HG03045 (cell line): ENCODE data around the gene ZNF804A.

Experiments used
- ATAC-seq: cut with Tn5 transposase; IDR thresholded peaks from one replicate; pipeline ENCODE4 v1.9.1; 2021; ENCODE audit warnings: mild to moderate bottlenecking, moderate library complexity; ENCODE audit not compliant: unreplicated experiment

Gene ZNF804A

DNA sequence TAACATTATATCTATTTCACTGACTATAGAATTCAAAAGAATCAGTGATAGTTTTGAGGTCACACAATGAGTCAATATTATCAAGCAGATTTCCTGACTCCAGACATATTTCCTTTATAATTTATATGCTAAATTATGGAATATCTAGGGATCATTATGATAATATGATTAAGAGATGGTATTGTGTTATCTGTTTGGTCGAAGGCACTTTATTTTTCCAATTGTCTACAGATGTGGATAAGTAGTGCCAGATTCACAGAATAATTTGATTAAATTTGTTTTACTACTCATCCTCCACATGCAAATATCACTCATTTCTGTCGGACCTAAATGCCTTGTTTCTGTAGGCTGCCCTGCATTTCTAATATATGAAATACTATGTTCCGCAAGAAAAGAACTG is 4.4 kb downstream of the ZNF804A start:
- ATAC-seq: no peak

DNA sequence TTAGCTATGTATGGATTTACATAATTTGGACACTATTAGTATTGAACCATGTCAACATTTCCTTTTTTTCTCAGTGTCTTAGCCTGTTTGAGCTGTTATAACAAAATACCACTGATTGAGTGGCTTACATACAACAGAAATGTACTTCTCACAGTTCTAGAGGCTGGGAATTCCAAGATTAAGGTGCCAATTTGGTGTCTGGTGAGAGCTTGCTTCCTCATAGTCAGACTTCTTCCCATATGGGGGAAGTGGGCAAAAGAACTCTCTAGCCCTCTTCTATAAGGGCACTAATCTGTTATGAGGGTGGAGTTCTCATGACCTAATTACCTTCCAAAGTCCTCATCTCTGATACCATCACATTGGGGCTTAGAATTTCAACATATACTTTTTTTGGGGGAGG is 12.6 kb downstream of the ZNF804A start:
- no peak for ATAC-seq

DNA sequence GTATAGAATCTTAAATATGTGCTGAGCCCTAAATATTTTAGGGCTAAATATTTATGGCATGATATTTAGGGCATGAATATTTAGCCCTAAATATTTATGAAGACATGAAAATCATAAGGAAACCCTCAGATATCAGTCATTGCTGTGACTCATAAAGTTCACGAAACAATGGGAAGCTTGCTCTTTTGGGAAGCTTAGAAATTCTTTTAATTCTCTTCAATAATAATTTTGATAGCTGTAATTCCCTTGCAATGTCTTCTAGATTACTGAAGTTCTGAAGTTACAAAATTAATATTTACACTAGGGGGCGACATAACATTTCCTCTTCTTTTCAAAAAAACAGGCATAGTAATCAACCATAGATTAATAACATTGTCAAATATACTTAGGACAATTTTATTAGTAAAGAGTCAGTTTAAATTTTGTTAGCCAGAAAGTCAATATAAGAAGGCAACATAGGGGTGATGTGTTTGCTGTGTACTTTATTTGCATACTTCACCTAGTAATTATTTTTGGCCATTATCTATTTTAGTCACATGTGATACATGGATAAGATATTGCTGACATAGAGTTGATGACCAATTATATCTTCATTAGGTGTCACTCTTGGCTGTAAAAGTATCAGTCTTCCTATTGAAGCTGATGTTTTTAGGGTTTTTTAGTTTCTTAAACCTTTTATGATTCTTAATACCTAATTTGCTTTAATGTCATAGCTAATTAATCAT is 13.2 kb downstream of the ZNF804A start:
- no peak for ATAC-seq

DNA sequence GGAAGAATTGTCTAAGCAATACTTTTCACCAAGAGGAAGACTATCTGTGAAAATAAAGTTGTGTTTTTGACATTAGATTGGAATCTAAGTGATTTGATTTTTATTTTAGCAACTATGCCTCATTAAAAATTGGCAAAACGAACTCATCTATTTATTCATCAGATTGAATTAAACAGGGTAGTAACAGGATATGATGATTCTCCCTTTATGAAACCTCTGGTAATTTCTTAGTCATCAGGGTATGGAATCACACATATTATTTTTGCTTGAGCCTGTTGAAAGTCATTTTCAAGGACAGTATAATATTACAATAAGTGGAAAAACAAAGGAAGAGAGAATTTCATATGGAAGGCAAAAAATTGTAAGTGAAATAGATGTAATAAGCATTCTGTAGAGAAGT is 22.0 kb downstream of the ZNF804A start:
- no peak for ATAC-seq

DNA sequence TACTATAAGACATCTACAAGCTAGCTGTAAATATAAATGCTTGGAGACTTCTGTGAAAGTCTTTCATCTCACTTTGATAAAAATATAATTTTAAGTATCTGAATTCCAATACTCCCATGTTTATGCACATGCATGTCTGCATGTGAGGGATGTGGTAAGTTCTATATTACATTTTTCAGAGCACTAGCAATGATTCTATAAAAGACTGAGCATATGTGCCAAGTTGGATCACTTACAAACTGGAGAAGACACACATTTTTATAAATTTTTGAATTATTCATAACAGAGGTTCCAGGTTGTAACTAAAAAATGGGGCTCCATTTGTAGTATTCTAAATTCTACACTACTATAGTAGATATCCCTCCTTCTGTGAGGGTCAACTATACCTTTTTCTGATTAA is 26.0 kb downstream of the ZNF804A start:
- ATAC-seq: no peak

DNA sequence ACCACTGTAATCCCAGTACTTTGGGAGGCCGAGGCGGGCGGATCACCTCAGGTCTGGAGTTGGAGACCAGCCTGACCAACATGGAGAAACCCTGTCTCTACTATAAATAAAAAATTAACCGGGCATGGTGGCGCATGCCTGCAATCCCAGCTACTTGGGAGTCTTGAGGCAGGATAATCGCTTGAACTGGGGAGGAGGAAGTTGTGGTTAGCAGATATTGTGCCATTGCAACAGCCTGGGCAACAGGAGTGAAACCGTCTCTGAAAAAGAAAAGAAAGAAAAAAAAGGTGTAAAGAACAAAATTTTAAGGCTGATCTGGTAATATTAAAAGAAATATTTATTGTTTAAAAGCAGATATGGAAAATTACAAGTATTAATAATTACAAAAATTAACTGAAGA is 29.7 kb downstream of the ZNF804A start:
- no peak for ATAC-seq

DNA sequence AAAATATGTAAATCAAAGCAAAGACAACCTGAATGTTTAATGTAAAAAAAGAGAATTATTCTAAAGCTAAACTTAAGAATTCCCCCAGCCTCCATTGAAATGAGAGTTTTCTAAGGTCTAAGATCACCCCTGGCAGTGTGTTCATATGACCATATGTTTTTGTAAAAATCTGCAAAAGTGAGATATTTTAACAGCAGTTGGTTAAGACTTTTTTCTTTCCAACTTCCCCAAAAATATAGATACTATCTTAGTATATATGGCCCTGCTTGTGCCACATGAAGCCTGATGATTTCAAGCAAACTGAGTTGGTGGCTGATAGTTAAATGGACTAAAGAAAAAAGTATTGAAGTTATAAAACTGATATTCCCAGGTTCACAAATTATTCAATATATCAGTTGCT is 35.4 kb downstream of the ZNF804A start:
- no peak for ATAC-seq

DNA sequence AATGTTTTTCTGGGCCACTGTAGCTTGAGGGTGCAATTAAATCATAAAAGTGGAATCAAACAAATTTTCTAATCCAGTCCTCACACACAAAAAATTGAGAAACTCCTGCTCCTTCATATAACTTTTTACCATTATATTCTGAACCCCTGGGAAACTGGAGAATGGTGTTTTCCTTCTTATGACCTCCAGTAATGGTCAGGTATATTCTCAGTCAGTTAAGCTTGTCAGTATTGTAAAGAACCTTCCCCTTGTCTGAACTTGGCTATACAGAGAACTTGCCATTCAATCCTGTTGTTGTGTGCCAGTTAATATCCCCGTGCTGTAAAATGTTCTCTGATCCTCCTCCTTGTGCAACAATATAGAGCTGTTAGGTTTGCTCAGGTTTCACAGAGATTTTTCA is 39.5 kb downstream of the ZNF804A start:
- ATAC-seq: no peak

DNA sequence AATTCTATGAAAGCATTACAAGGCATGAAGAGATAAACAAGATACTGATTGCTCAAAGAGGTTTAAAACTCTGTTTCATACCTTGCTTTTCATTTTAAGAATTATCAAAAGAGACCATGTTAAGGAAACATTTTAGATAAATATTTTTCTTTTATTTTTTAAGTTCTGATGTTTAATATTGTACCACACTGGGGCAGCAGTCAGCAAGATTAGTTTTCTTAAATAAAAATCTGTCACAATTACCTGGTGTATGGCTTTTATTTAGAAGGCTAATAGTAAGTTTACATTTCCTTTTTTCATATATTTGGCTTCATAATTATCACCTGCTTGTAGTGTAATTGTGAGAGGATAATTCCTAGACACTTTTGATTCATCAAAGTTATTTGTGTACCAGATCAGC is 46.4 kb downstream of the ZNF804A start:
- no peak for ATAC-seq

DNA sequence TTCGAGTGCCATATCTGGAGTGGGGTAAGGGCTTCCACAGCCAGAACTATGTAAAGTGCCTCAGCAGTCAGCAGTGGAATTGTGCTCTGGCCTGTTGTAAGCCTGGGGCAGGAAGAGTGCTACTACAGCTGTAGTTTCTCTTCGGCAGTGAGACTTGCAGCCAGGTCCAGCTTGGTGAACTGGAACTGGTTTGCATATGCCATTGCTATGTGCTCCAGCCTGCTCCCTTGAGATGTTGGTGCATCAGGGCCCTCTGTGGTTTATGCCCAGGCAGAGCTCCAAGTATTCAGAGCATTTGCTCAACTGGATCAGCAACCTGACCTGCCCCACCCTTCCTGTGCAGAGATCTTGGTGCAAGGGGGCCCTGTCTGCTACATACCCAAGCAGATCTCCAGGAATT is 47.8 kb downstream of the ZNF804A start:
- peak; percentile 52 for ATAC-seq

DNA sequence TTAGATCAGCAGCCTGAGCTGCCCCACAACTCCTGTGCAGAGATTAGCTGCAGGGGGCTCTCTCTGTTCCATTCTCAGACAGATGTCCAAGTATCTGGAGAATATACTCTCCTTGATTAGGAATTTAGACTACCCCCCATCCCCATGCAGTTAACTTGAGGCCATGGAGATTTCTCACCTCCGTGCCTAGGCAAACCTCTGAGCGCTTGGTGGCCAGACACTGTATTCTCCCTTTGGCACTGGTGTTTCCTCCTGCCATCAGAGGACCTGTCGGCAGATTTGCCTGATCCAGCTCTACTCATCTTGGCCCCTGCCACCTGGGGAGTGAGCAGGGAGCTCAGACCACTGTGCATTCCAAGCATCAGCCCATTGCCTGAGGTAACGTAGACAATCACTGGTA is 48.3 kb downstream of the ZNF804A start:
- no peak for ATAC-seq

DNA sequence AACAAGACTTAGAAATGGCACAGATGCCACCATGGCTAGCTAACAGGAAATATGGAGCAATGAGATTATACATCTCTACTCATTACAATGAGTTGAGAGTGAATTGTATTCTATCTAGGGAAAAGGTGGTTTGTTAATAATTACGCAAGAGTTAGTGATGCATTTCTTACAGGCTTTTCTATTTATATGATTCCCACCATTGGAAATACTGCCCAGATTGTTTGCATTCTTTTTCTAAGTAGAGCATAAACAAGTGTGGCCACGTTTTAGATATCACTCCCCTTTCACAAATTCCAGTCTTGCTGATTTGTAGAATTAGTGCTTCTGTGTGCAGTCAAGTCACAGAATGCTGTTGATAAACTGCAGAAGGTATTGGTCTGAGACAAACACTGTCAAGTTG is 56.6 kb downstream of the ZNF804A start:
- ATAC-seq: no peak

DNA sequence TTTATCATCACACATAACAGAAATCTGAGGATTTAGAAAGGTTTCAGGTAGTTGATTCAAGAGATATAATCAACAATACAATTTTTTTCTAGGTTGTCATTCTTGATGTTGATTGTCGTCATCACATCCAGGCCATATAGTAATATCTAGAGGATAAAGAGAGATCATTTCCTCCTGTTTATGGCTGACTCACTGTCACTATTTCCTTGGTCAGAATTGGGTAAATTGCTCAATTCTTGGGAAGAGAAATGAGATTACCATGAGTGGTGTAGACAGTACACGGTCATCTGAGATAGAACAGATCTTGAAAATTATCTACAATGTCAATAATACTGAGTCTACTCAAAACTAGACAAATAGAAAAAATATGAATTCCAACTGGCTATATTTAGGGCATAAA is 78.8 kb downstream of the ZNF804A start:
- ATAC-seq: no peak

DNA sequence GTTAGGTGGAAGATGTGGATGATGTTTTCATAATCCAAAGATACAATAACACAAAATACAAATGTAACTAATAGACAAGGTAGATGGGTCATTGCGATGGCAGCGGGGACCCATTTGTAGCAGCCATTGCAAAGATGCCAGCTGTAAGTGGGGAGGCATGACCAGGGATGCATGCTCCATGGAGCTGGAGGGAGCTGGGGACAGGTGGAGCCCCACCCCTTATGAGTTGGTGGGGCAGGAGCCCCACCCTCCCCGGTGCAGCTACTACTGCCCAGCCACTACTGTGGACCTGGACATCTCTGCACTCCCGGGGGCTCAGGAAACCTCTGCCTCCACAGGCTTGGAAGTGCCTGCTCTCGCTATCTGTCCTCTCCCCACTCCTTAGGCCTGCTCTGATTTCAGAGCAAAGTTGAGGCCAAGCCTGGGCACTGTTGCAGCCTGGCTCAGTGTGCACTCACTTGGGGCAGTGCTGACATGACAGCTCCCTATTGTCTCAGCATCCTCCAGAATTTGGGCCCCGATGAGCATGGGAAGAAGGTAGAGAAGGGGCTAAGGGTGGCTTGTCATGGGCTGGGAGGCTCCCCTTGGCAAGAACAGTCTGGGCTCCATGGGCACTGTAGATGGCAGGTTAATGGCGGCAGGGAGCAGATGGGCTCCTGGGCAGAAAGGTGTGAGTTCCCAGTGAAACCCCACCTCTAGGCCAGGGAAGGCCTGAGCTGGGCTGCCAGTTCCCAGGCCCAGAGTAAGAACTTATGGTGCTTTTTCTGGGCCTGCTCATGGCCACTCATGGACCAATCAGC is 81.1 kb downstream of the ZNF804A start:
- no peak for ATAC-seq

DNA sequence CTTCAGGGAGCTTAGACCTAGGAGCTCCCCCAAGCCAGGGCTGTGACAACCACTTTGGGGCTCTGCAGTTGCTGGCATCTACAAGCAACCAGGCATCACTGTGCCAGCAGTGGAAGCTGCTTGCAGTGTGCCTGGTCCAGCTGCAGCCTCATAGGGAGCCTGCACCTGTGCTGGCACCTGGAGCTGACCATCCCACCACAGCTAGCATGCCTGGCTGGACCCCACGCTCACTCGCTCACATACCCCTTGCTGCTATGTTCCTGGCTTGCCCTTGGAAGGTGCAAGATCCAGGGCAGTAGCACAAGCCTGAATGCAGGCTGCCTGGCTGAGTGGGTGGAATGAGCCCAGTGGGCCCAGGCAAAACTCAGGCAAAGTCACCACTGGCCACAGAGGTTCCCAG is 82.5 kb downstream of the ZNF804A start:
- no peak for ATAC-seq

DNA sequence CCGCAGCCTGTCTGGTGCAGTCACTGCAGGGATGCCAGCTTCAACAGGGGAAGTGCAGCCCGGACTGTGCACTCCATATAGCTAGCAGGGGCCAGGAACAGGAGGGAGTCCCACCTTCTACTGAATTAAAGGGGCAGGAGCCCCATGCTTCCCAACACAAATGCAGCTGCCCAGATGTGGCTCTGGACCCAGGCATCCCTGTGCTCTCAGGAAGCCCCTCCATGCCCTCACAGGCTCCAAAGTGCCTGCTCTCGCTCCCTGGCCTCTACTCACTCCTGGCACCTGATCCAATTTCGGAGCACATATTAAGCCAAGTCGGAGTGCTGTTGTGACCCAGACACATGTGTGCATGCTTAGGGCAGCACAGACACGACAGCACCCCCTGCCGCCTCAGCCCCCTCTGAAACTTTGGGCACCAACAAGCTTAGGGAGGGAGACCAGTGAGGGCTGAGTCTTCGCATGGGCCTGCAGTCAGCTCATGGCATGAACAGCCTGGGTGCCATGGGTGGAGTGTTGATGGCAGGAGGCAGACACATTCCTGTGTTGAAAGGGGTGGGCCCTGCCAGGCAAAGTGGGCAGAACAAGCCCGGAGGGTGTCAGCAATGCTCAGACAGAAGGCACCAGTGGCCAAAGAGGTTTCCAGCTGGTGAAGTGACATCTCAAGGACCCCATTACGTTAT is 83.5 kb downstream of the ZNF804A start:
- no peak for ATAC-seq

DNA sequence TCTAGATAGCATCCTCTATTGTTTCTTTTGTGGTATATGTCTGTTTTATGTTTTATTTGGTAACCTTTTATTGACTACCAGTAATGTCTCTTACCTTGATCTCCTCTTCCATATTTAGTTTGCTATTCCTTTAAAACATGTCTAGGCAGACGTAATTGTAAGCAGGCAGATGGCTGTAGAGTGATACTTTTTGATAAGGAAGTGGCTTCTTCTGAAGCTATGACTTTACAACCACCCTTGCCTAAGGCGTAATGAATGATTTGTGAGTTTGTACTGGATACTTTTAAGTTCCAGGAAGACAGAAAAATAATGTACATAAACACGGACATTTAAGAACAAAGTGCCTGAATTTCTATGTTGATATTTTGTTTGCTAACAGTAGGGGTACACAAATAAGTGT is 85.6 kb downstream of the ZNF804A start:
- ATAC-seq: no peak

DNA sequence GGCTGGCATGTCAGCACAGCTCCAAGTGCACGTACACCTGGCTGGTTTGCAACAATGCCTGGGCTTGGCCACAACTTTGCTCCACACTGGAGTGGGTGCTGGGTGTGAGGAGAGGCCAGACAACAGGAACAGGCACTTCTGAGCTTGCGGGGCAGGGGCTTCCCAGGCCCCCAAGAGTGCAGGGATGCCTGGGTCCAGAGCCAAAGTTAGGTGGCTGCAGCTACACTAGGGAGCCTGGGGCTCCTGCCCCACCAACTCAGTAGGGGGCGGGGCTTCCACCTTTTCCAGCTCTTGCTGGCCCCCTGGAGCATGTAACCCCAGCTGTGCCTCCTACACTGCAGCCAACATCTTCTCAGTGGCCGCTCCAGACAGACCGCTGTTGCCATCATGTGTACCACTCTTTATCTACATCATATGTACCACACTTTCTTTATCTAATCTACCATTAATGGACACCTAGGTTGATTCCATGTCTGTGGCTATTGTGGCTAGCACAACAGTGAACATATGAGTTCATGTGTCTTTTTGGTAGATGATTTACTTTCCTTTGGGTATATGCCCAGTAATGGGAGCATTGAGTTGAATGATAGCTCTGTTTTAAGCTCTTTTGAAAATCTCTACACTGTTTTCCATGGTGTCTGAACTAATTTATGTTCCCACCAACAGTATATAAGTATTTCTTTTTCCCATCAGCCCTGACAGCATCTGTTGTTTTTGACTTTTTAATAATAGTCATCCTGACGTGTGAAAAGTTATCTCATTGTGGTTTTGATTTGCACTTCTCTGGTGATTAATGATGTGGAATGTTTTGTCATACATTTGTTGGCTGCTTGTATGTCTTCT is 87.9 kb downstream of the ZNF804A start:
- ATAC-seq: no peak

DNA sequence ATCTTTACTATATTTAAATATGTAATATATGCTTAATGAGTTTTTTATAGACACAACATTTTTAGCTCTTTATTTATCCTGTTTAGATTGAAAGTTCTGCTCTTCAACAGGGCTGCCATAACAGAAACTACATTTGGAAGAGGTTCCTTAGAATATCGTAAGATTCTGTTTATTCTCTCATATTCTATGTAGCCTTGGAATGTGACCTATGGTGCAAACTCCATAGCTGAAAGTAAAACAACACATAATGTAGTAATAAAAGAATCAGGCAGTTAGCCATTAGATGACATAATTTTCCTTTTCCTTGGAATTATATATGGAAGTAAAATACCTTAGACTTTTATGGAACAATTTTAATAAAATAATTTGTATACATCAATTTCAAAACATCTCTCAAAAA is 91.3 kb downstream of the ZNF804A start:
- ATAC-seq: no peak

DNA sequence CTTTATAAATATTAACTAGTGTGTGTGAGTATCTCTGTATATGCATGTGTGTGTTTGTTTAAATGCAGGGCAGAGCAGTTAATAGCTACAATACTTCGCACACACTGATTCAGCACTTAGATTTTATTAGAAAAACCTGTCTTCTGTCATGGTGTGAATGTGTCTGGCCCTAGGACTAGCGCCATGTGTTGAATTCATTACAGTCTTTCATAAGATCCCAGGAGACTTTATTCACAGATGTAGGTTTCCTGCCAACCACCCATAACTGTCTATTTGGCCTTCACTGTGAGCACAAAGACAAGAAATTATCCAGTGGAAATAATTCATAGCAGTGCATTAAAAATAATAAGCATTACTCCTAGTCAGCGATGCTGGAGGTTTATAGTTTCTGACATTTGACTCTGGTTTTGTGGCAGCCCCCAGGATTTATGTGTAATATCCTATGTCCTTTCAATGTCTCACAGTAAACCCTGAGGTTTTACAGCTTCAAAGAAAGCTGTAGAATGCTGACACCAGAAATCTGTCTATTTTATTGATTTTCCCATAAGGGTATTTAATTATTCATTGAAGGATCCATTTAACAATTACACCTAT is 93.9 kb downstream of the ZNF804A start:
- no peak for ATAC-seq

DNA sequence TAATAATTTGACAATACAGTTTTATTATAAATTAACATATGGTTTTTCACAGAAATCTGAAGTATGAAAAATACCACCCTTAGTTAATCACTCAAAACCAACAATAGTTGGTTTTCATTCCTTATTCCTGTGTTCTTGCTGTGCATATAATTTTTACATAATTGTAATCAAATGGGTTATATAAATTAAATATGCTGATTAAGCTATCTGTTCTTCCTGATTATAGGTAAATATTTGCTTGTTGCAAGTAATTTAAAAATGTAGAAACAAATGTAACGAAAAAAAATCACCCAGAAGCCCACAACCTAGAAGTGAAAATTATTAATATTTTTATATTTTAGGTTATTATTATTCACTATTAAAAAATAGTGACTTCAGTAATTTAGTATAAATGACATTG is 98.3 kb downstream of the ZNF804A start:
- no peak for ATAC-seq
